GM19463 (cell line): ENCODE data around the gene CRYBB2.
"Not testable (repeated sequence)": the region's sequence is repeated elsewhere in the genome, so short reads cannot be mapped to it uniquely, and the experiment has no call there.

Source experiments
- ATAC-seq: cut with Tn5 transposase; IDR thresholded peaks from one replicate; pipeline ENCODE4 v1.9.1; 2021; ENCODE audit warnings: mild to moderate bottlenecking, moderate library complexity; ENCODE audit not compliant: unreplicated experiment

Gene CRYBB2

DNA sequence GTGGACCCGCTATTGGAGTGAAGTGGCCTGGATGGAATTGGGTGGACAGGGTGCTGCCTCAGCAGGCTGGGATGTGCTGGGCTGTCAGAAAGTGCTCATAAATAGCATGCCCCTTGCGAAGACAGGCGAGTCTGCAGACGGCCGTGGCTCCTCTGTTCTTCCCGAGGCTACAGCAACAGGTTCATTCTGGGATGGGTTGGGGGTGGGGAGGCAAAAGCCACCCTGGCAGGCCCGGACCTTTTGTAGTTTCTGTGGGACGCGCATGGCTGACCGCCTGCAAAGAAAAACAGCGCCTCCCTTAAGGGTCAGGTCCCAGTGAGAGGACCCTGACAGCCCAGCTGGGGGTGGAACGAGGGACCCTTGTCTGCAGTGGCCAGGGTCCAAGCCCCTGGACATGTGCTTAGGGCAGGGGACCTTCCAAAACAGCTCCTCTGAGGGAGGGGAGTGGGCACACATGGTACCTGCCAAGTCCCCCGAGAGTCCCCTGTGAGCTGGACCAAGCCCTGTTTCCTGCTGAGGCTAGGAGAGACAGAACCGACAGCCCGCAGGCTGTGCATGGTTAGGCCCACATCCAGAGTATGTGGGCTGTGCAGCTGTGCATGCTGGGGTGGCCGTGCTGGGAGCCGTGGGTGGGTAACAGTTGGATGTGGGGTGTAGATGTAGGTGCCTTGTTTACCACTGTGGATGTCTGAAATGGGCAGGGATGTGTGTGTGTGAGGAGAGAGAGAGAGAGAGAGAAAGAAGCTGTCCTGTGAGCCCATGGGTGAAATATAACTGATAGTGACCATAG is 19.5 kb upstream of the CRYBB2 start, which contains the start of gene CRYBB3:
CRYBB3 (plus strand) TSS at position 128 of the 790 bp plus-strand sequence. CDS start 1,539 bp downstream, outside the sequence.
- ATAC-seq = no peak

DNA sequence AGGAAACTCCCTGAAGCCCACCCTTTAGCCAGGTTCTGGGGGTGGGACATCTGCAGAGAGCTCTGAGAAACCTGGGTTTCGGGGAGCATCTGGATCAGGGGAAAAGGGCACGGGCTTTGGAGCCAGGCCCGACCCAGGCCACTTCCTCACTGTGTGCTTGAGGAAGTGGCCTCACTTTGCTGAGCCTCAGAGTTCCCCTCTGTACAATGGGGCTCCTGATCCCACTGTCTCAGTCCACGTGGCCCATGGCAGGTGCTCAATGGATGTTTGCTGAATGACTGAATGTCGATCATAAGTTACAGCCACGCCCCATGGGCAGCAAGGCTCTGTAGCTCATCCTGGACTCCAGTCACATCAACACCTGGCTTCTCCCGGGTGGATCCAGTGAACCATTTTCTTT is 18.5 kb upstream of the CRYBB2 start:
- no peak for ATAC-seq

GRCh38 chr22:25201557-25202273 is 17.7 kb upstream of the CRYBB2 start:
- no peak for ATAC-seq

DNA sequence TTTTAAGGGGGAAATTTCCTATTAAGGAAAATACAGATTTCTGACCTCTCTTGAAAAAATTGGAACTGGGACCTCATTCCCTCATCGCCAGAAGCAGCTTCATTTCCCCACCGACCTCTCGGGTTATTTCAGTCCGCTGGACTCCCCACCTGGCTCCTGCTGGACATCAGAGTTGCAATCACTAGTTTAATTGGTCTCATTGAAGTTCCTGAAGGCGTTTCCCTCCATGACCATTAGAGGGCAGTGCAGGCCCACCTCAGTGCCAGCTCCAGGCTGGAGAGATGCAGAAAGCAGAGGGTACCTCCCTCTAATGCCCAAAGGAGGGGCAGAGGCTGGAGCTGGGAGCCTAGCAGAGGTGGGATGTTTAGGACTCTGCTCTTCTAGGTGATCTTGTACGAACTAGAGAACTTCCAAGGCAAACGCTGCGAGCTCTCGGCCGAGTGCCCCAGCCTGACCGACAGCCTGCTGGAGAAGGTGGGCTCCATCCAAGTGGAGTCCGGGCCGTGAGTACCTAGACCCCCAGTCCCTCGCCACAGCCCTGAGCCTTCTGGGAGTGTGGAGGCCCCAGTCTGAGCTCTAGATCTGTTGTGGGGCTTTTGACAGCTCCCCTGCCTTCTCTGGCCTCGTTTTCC is 17.0 kb upstream of the CRYBB2 start:
- ATAC-seq = no peak

- ATAC-seq = no peak
Measured at GRCh38 chr22:25203082-25203481, 16.4 kb upstream of the CRYBB2 start.

DNA sequence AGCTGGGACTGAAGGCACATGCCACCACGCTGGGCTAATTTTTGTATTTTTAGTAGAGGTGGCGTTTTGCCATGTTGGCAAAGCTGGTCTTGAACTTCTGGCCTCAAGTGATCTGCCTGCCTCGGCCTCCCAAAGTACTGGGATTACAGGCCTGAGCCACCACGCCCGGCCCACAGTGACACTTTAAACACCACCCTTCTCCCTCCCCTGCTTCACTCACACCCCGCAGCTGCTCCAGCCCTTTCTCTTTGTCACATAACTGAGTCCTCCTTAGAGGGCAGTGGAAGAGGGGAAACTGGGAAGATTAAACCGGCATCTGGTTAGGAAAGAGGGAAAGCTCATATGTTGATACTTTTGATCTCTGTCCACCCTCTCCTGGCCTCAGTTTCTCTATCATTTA is 14.9 kb upstream of the CRYBB2 start:
- ATAC-seq = not testable (repeated sequence)

GRCh38 chr22:25205847-25206246 is 13.6 kb upstream of the CRYBB2 start:
- ATAC-seq = no peak

GRCh38 chr22:25206998-25207397 is 12.4 kb upstream of the CRYBB2 start:
- ATAC-seq = no peak

DNA sequence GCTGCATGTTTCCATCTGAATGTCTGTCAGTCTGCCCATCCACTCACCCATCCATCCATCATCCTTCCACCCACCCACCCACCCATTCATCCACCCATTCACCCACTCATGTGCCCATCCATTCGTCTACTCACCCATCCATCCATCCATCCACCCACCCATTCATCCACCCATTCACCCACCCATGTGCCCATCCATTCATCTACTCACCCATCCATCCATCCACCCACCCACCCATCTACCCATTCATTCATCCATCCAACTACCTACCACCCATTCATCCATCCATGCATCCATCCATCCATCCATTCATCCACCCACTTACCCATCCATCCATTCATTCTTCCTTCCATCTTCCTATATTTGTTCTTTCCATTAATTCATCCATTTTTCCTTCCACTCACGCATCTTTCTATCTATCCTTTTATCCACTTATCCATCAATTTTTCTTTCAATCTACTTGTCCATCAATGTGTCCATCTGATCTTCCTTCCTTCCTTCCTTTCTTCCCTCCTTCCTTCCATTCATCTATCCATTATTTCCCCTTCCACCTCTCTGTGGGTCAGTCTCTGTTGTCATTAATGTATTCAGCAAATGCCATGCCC is 11.8 kb upstream of the CRYBB2 start:
- ATAC-seq = no peak

GRCh38 chr22:25208328-25208727 is 11.1 kb upstream of the CRYBB2 start:
- no peak for ATAC-seq

DNA sequence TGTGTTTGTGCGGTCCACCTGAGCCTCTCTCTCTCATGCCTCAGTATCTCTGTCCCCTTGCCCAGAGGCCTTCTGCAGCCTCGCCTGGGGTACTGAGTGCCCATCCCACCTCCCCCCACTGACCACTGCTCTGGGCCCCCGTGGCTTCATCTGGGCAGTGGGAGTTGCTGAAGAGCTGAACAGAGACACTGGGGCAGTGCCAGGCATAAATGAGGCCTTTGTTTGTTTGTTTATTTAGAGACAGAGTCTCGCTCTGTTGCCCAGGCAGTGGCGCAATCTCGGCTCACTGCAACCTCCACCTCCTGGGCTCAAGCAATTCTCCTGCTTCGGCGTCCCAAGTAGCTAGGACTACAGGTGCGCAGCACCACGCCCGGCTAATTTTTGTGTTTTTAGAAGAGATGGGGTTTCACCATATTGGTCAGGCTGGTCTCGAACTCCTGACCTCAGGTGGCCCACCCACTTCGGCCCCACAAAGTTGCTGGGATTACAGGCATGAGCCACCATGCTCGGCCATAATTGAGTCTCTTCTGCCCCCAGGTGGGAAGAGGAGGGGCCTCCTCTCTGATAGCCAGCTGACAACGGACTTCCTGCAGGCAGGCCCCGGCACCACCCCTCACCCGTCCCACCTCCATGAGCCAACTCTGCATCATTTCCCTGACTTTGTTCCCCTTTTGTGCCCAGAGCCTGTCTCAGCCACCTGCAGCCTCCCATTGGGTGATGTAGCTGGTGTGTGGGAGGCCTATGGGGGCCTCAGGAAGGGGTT is 10.5 kb upstream of the CRYBB2 start:
- ATAC-seq = no peak

DNA sequence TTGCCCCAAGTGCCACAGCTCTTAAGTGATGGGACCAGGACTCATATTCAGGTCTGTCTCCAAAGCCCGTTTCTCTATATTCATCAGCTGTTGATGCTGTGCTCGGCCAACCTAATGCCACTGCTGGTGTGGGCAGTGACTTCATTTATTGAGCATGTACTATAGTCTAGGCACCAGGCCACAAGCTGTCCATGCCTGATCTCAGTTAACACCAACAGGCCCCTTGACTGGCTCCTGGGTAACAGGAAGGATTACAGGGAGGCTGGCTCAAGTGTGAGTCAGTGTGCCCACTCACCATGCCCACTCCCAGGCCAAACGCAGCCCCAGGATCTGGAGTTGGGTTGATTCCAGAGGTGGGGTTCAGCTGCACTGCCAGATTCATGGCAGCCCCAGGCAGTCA is 8.6 kb upstream of the CRYBB2 start:
- no peak for ATAC-seq

- ATAC-seq = no peak
Measured at GRCh38 chr22:25212337-25212736, 7.1 kb upstream of the CRYBB2 start.

DNA sequence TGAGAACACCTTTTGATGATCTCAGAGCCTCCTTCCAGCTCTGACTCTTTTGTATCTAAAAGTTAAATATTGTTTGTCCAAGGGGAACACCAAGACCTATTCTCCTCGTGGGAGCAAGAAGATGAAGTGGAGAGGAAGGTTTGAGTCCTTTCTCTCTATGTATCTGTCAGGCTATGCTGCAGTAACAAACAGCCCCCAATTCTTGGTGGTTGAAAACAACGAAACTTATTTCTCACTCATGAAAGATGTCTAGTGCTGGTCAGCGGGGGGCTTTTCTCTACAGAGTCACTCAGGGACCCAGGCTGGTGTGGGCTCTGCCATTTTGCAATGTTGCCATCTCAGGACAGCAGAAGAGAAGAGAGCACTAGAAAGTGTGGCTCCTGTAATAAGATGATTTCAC is 6.2 kb upstream of the CRYBB2 start:
- ATAC-seq = no peak

DNA sequence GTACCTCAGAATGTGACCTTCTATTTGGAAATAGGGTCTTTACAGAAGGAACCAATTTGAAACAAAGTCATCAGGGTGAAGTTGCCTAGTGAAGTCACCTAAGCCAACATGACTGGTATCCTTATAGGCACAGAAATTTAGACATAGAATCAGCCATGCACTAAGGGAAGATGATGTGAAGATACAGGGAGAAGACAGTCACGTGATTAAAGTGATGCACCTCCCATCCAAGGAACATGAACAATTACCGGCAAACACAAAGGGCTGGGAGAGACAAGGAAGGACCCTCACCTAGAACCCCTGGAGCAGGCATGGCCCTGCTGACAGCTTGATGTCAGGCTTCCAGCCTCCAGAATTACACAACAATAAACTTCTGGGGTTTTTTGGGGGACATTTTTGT is 3.2 kb upstream of the CRYBB2 start:
- no peak for ATAC-seq

DNA sequence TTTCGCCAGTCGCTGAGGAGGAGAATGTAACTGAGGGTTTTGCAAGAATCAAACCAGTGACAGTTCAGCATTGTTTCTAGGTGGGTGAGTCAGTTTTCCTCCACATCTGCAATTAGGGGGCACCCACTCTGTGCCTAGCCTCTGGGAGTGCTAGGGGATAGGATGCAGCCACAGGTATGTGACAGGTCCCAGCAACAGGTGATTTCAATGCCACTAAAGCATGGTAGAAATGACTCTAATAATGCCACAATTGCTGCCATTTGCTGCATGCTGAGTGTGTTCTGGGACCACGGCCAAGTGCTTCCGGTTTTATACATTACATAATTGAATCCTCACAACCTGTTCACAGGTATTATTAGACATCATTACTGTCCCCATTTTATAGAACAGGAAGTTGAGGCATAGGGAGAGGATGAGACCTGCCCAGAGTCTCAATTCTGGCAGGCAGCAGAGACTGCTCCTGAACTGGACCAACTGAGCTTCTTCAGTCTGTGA is 556 bp downstream of the CRYBB2 start:
- ATAC-seq = no peak

- no peak for ATAC-seq
Measured at GRCh38 chr22:25221790-25222189, 2.4 kb downstream of the CRYBB2 start.

- ATAC-seq = no peak
Measured at GRCh38 chr22:25223269-25223850, 3.9 kb downstream of the CRYBB2 start.

GRCh38 chr22:25228822-25229221 is 9.4 kb downstream of the CRYBB2 start:
- ATAC-seq = no peak

GRCh38 chr22:25230760-25231159 is 11.3 kb downstream of the CRYBB2 start:
- ATAC-seq = not testable (repeated sequence)
